Thyroid gland (tissue), 4 donors: Measurements from ENCODE around the gene CELF5.

Source experiments
- CTCF ChIP-seq, 6 experiments: fragments of 200-600 bp in 3 of 6; fragments of 450-650 bp in 3 of 6; sonication (generic) in 3 of 6; IDR thresholded peaks; one replicate each; pipeline ENCODE4 v1.5.1; 2016 to 2019; ENCODE audit warnings: antibody characterized with exemption in 6 of 6, mild to moderate bottlenecking in 2 of 6, inconsistent platforms in 1 of 6, moderate library complexity in 1 of 6
- POLR2A ChIP-seq, 2 donors: fragments of 450-650 bp; IDR thresholded peaks; one replicate each; pipeline ENCODE4 v1.6.1; 2017; ENCODE audit warnings: antibody characterized with exemption in 2 of 2, mild to moderate bottlenecking in 2 of 2, moderate library complexity in 1 of 2

GRCh38 chr19:3225169-3225485, 666 bp downstream of the CELF5 start:
- TF ChIP-seq CTCF (IDR thresholded peaks at IDR 0.05) (no peak), POLR2A (IDR thresholded peaks at IDR 0.05) (no peak)
